IPS DF 19.7 (cell line): ENCODE results near the gene ABHD11.
"Not testable (repeated sequence)": the region's sequence is repeated elsewhere in the genome, so short reads cannot be mapped to it uniquely, and the experiment has no call there.

Source experiments
- DNase-seq: peaks from one replicate; pipeline ENCODE4 v3.0.0-alpha.2; 2013; ENCODE audit warnings: low read depth, low spot score

Gene ABHD11

GRCh38 chr7:73742753-73743641, 4.4 kb upstream of the ABHD11 start:
- peak; percentile 89 for DNase-seq

- no peak for DNase-seq
Observed at GRCh38 chr7:73742338-73742752, 3.7 kb upstream of the ABHD11 start.

GRCh38 chr7:73741600-73741999, 3.0 kb upstream of the ABHD11 start:
- DNase-seq: no peak

- DNase-seq: no peak
Observed at GRCh38 chr7:73740771-73741170, 2.2 kb upstream of the ABHD11 start.

GRCh38 chr7:73740212-73740611, 1.6 kb upstream of the ABHD11 start:
- no peak for DNase-seq

GRCh38 chr7:73739387-73739767, 775 bp upstream of the ABHD11 start:
- no peak for DNase-seq

GRCh38 chr7:73738220-73738611, 386 bp downstream of the ABHD11 start:
- no peak for DNase-seq

GRCh38 chr7:73737491-73738219, 947 bp downstream of the ABHD11 start:
- DNase-seq: no peak

- DNase-seq: no peak
Observed at GRCh38 chr7:73736885-73737284, 1.7 kb downstream of the ABHD11 start.

- no peak for DNase-seq
Observed at GRCh38 chr7:73735528-73735905, 3.1 kb downstream of the ABHD11 start.

GRCh38 chr7:73734619-73735527, 3.7 kb downstream of the ABHD11 start:
- DNase-seq: no peak

GRCh38 chr7:73732397-73732796, 6.2 kb downstream of the ABHD11 start:
- no peak for DNase-seq

GRCh38 chr7:73730485-73730884, 8.1 kb downstream of the ABHD11 start:
- DNase-seq: no peak

- no peak for DNase-seq
Observed at GRCh38 chr7:73728551-73728950, 10.1 kb downstream of the ABHD11 start.

GRCh38 chr7:73727952-73728351, 10.7 kb downstream of the ABHD11 start:
- DNase-seq: no peak

GRCh38 chr7:73726083-73726466, 12.5 kb downstream of the ABHD11 start:
- DNase-seq: no peak

- DNase-seq: no peak
Observed at GRCh38 chr7:73723813-73724212, 14.8 kb downstream of the ABHD11 start.

- DNase-seq: no peak
Observed at GRCh38 chr7:73722785-73723184, 15.8 kb downstream of the ABHD11 start.

GRCh38 chr7:73722182-73722581, 16.4 kb downstream of the ABHD11 start:
- DNase-seq: not testable (repeated sequence)

GRCh38 chr7:73721377-73721817, 17.2 kb downstream of the ABHD11 start:
- no peak for DNase-seq

GRCh38 chr7:73720443-73720842, 18.2 kb downstream of the ABHD11 start:
- not testable (repeated sequence) for DNase-seq

- DNase-seq: no peak
Observed at GRCh38 chr7:73719806-73720169, 18.8 kb downstream of the ABHD11 start.
